Aorta (tissue), 5 donors: ENCODE measurements around the gene ANAPC16. TPM values are rescaled to one million over a fixed set of nuclear protein-coding genes. Genes with fewer than 3 reads are reported as not detected.
"Not testable (repeated sequence)": the region's sequence is repeated elsewhere in the genome, so short reads cannot be mapped to it uniquely, and the experiment has no call there.

Source experiments
- ATAC-seq: fragments of 200-7000 bp; cut with Tn5 transposase; one replicate; pipeline ENCODE4 v1.9.1; 2022; ENCODE audit warnings: moderate library complexity; ENCODE audit not compliant: low FRiP score
- DNase-seq, 2 donors: peaks; one replicate each; pipeline ENCODE4 v3.0.0-alpha.2; 2020
- H3K27ac ChIP-seq, 2 donors: one replicate each; pipeline ENCODE4 v1.5.1; 2013; ENCODE audit warnings: low read length in 2 of 2, mild to moderate bottlenecking in 2 of 2, moderate library complexity in 2 of 2, control low read depth in 1 of 2, inconsistent platforms in 1 of 2, low read depth in 1 of 2
- H3K27me3 ChIP-seq, 2 donors: one replicate each; pipeline ENCODE4 v1.6.1; 2013; ENCODE audit warnings: control low read depth in 1 of 2, low read length in 1 of 2, mild to moderate bottlenecking in 1 of 2, moderate library complexity in 1 of 2; ENCODE audit not compliant: insufficient read depth in 2 of 2, control insufficient read depth in 1 of 2
- H3K36me3 ChIP-seq, 2 donors: one replicate each; pipeline ENCODE4 v1.6.1; 2013; ENCODE audit warnings: control low read depth in 1 of 2, low read length in 1 of 2, mild to moderate bottlenecking in 1 of 2; ENCODE audit not compliant: insufficient read depth in 2 of 2, control insufficient read depth in 1 of 2
- H3K4me1 ChIP-seq, 2 donors: one replicate each; pipeline ENCODE4 v1.6.1; 2013; ENCODE audit warnings: low read length in 2 of 2, control low read depth in 1 of 2, mild to moderate bottlenecking in 1 of 2, moderate library complexity in 1 of 2; ENCODE audit not compliant: insufficient read depth in 2 of 2, control insufficient read depth in 1 of 2
- H3K4me3 ChIP-seq, 2 donors: one replicate each; pipeline ENCODE4 v1.5.1; 2013; ENCODE audit warnings: low read length in 2 of 2, control low read depth in 1 of 2, mild to moderate bottlenecking in 1 of 2
- H3K9me3 ChIP-seq: one replicate; pipeline ENCODE4 v1.6.1; 2013; ENCODE audit warnings: mild to moderate bottlenecking, low read length; ENCODE audit not compliant: control insufficient read depth
- WGBS, 2 donors: extraction: QIAGEN DNeasy Blood & Tissue Kit; methylation state at CpG; one replicate each; pipeline ENCODE4 v1.1.7; 2013; 5-methylcytosine and 5-hydroxymethylcytosine counted together
- intact Hi-C, 2 donors: fragments of 100-400 bp; cut with DNase I; formaldehyde crosslinking; loops; one replicate each; pipeline versions ENCODE4 v1.14.2 to v1.15.0; 2022
- polyA plus RNA-seq, 2 donors: library from polyadenylated mRNA; stranded (reverse); fragments of 200-250 nt; gene quantifications; one replicate each; pipeline ENCODE4 v1.2.3, GENCODE V29; 2013
- total RNA-seq, 2 donors: library from RNA; stranded (reverse); fragmentation: NEBNext Ultra II Directional; extraction: Animal tissue kit (Norgen Biotek cat#: 25700); gene quantifications; one replicate each; pipeline ENCODE4 v1.2.1, GENCODE V29; 2021
- donor health status: healthy with polysubstance abuse.
- donor health status: Bipolar disorder and iron deficiency.
- donor health status: DM: no; HTN: no; CAD: no.
- donor health status: DM: no; HTN: no; CAD: no.
- donor health status: DM: yes; HTN: yes; CAD: no.

ANAPC16 gene
- total and polyA plus RNA-seq, 4 donors = 70.7 to 281 (median 120) TPM

DNA sequence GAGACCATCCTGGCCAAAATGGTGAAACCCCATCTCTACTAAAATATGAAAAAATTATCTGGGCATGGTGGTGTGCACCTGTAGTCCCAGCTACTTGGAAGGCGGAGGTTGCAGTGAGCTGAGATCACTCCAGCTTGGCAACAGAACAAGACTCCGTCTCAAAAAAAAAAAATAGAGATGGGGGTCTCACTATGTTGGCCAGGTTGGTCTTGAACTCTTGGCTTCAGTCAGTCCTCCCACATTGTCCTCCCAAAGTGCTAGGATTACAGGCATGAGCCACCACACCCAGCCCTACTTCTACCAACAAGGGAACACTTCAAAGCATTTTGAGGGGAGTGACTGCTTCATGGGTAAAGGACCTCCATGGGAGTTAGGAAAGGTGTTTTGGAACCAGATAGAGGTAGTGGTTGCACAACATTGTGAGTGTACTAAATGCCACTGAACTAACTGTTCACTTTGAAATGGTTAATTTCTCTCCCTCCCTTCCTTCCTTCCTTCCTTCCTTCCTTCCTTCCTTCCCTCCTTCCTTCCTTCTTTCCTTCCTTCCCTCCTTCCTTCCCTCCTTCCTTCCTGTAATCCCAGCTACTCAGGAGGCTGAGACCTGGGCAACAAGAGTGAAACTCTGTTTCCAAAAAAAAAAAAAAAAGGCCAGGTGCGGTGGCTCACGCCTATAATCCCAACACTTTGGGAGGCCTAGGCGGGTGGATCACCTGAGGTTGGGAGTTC lies 52.8 kb downstream of the ANAPC16 start:
- intact Hi-C loops, H3K27ac ChIP-seq, H3K27me3 ChIP-seq, H3K4me1 ChIP-seq, ATAC-seq, H3K4me3 ChIP-seq, H3K9me3 ChIP-seq, DNase-seq, H3K36me3 ChIP-seq: not testable (repeated sequence)
- WGBS, 2 donors = 91 to 95% methylated on average over 5 of the region's 5 CpGs

DNA sequence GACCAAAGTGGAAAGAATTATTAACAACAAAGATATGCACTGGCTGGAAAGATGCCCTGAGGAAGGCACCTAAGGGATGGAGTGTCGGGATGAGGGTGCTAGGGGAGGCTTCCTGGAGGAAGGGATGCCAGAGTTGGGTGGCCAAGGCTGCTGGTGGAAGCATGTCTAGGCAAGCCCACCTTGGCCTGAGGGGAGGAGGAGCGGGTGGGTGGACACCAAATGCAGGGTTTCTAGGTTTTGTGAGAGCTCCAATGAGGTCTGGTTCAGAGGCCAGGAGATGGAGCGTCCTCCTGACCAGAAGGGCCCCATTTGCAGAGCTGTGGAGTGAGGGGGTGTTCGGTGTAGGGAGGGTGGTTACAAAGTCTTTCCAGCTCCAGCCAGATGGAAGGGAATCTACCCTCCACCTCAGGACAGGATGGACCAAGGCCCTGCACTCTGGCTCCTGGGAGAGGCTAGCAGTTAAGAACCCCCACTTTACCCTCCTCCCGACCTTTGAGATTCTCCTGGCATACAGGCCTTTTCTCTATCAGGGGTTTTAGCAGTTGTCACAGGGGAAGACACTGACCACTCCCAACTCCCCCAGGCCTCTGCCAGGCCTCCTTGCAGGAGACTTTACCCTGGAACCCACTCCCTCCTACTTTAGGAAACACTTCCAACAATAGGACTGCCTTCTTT lies 54.9 kb downstream of the ANAPC16 start:
- ATAC-seq (no peak), DNase-seq (no peak)
- H3K27ac ChIP-seq = no peak overlapping the region
- intact Hi-C loops = loop anchor here (5.0 kb wide), 2 partner anchors 53 to 62 kb away; partner anchors contain the start of genes ANAPC16 (in 1 of the 2) and ASCC1 (in 1 of the 2)
- no peaks in the 10 kb centered on the region for H3K4me1 ChIP-seq
- 95 to 97% methylated on average over 5 of the region's 5 CpGs for whole genome bisulfite sequencing, 2 donors
- H3K27me3 ChIP-seq = peaks cover 0 to 2% of the 10 kb centered on the region in 2 donors
- no peak overlapping the region for H3K4me3 ChIP-seq
- H3K9me3 ChIP-seq = no peaks in the 10 kb centered on the region
- no peaks in the 10 kb centered on the region for H3K36me3 ChIP-seq

- no peaks in the 10 kb centered on the region for H3K9me3 ChIP-seq
- peak overlapping the region; percentile 36 to 37 for H3K4me3 ChIP-seq
- no peaks in the 10 kb centered on the region for H3K4me1 ChIP-seq
- DNase-seq (peak; percentile 94 to 95), ATAC-seq (peak; percentile 87)
- H3K36me3 ChIP-seq = no peaks in the 10 kb centered on the region
- WGBS, 2 donors = 3% methylated on average over 28 of the region's 28 CpGs
- intact Hi-C loops = loop anchor here (5.0 kb wide), 2 partner anchors 56 to 59 kb away; partner anchors contain the start of genes ANAPC16 (in 1 of the 2) and ASCC1 (in 1 of the 2)
- peaks cover 0 to 2% of the 10 kb centered on the region in 2 donors for H3K27me3 ChIP-seq
- H3K27ac ChIP-seq = peak overlapping the region in 1 of 2 donors; percentile 78
Measured at GRCh38 chr10:72272689-72273409, 57.0 kb downstream of the ANAPC16 start.

DNA sequence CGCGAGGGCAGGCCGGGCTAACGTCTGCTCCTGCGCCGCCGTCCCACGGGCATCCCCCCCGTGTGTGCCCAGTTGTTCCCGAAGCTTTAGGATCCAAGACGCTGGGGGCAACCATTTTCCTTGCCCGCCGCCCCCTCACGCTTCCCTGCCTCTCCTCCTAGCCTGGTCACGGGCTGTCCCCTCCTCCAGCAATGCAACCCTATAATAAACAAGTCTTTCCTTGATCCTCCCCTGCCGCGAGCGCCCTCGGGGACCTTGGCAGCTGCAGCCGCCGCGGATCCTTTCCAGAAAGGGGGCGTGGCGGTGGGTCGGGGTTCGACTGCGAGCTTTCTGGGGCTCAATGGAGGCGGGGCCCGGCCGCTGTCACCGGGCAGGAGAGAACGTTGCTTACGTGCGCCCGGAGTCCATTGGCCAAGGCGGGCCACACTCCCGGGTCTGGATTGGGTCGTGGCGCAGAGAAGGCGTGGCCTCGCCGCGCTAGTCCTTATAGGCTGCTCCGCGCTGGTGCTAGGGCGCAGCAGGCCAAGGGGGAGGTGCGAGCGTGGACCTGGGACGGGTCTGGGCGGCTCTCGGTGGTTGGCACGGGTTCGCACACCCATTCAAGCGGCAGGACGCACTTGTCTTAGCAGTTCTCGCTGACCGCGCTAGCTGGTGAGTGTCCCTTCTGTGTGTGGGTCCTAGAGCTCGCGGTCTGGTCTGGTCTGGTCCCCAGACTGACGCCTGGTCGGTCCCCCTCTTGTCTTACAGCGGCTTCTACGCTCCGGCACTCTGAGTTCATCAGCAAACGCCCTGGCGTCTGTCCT lies 57.8 kb downstream of the ANAPC16 start, which contains the start of gene DDIT4:
DDIT4 (plus strand) TSS at position 515 of the 803 bp plus-strand sequence. CDS start 293 bp downstream, outside the sequence.
- intact Hi-C loops = loop anchor here (1.0 to 5.0 kb wide), 4 partner anchors 56 to 60 kb away; partner anchors contain the start of genes ANAPC16 (in 1 of the 2) and ASCC1 (in 1 of the 2)
- DNase-seq = peak; percentile 100
- 0 to 1% methylated on average over 66 to 67 of the region's 67 CpGs for WGBS, 2 donors
- peak; percentile 95 for ATAC-seq
- H3K27me3 ChIP-seq = peaks cover 0 to 2% of the 10 kb centered on the region in 2 donors
- H3K4me3 ChIP-seq = peak within 1 kb of the TSS; percentile 37 to 52
- H3K36me3 ChIP-seq = no peaks in the 10 kb centered on the region
- no peaks in the 10 kb centered on the region for H3K9me3 ChIP-seq
- H3K27ac ChIP-seq = peak within 1 kb of the TSS in 1 of 2 donors; percentile 78
- no peaks in the 10 kb centered on the region for H3K4me1 ChIP-seq

- intact Hi-C loops = loop anchor here (1.0 to 5.0 kb wide), 4 partner anchors 57 to 59 kb away; partner anchors contain the start of genes ANAPC16 (in 1 of the 2) and ASCC1 (in 1 of the 2)
- ATAC-seq = peak; percentile 11
- DNase-seq = peak in 1 of 2 donors; percentile 84
- Histone ChIP-seq H3K4me1 (no peaks in the 10 kb centered on the region), H3K9me3 (no peaks in the 10 kb centered on the region), H3K4me3 (peak overlapping the region; percentile 15 to 52), H3K27me3 (peaks cover 0 to 2% of the 10 kb centered on the region in 2 donors), H3K36me3 (no peaks in the 10 kb centered on the region), H3K27ac (peak overlapping the region in 1 of 2 donors; percentile 30)
- 1% methylated on average over 40 of the region's 40 CpGs for WGBS, 2 donors
Measured at GRCh38 chr10:72274213-72274729, 58.5 kb downstream of the ANAPC16 start.

GRCh38 chr10:72274730-72275350 lies 59.0 kb downstream of the ANAPC16 start:
- Histone ChIP-seq H3K9me3 (no peaks in the 10 kb centered on the region), H3K36me3 (no peaks in the 10 kb centered on the region), H3K27me3 (peaks cover 0 to 2% of the 10 kb centered on the region in 2 donors), H3K4me1 (no peaks in the 10 kb centered on the region), H3K27ac (no peak overlapping the region), H3K4me3 (peak overlapping the region; percentile 15 to 52)
- peak; percentile 49 for ATAC-seq
- DNase-seq = peak; percentile 81 to 91
- WGBS, 2 donors = 13 to 17% methylated on average over 26 of the region's 26 CpGs
- intact Hi-C loops = loop anchor here (1.0 to 5.0 kb wide), 4 partner anchors 57 to 58 kb away; partner anchors contain the start of genes ANAPC16 (in 1 of the 2) and ASCC1 (in 1 of the 2)

GRCh38 chr10:72275351-72276012 lies 59.7 kb downstream of the ANAPC16 start:
- ATAC-seq (no peak), DNase-seq (no peak)
- Histone ChIP-seq H3K36me3 (no peaks in the 10 kb centered on the region), H3K9me3 (no peaks in the 10 kb centered on the region), H3K4me3 (peak overlapping the region in 1 of 2 donors; percentile 8), H3K4me1 (no peaks in the 10 kb centered on the region), H3K27ac (no peak overlapping the region), H3K27me3 (peaks cover 0 to 2% of the 10 kb centered on the region in 2 donors)
- intact Hi-C loops = no loop called here
- 36 to 49% methylated on average over 12 of the region's 12 CpGs for WGBS, 2 donors
